PC-3 (cell line): ENCODE data around the gene MTX2.

Experiments used
- EZH2 ChIP-seq: fragments of 300-600 bp; sonication (generic); IDR thresholded peaks from one replicate; pipeline ENCODE4 v1.6.1; 2017; ENCODE audit warnings: antibody characterized with exemption, mild to moderate bottlenecking, low read length; ENCODE audit not compliant: unreplicated experiment
- EZH2phosphoT487 ChIP-seq: fragments of 300-600 bp; sonication (generic); IDR thresholded peaks from 2 replicates; pipeline ENCODE4 v1.6.1; 2018; ENCODE audit warnings: mild to moderate bottlenecking, antibody characterized with exemption, low read length, borderline replicate concordance
- TF ChIP-seq, protein P1 (sequence below): fragments of 300-600 bp; sonication (generic); conservative IDR thresholded peaks from 2 replicates; pipeline ENCODE4 v1.5.1; 2017; ENCODE audit warnings: antibody characterized with exemption, low read depth, mild to moderate bottlenecking, low read length

DNA sequence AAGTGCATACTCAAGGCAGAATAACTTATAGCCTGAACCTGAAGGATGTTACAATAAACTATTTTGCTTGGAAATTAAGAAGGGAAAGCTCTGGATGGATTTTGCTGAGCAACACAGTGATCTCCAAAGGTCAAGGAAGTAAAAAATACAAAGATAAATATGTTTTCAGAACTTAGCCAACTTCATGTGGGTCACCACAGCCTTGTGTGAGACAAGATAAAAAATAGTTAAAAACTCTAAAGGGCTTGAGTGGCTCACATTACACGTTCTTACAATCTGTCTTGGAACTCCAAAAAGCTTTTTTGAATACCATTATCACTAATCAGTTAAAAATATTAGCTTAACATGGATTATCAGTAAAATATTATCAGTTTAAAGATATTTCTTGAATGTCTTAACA lies 28.9 kb upstream of the MTX2 start:
- no peak for TF ChIP-seq EZH2
- TF ChIP-seq, protein P1, sequence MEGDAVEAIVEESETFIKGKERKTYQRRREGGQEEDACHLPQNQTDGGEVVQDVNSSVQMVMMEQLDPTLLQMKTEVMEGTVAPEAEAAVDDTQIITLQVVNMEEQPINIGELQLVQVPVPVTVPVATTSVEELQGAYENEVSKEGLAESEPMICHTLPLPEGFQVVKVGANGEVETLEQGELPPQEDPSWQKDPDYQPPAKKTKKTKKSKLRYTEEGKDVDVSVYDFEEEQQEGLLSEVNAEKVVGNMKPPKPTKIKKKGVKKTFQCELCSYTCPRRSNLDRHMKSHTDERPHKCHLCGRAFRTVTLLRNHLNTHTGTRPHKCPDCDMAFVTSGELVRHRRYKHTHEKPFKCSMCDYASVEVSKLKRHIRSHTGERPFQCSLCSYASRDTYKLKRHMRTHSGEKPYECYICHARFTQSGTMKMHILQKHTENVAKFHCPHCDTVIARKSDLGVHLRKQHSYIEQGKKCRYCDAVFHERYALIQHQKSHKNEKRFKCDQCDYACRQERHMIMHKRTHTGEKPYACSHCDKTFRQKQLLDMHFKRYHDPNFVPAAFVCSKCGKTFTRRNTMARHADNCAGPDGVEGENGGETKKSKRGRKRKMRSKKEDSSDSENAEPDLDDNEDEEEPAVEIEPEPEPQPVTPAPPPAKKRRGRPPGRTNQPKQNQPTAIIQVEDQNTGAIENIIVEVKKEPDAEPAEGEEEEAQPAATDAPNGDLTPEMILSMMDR = no peak
- TF ChIP-seq EZH2phosphoT487 = no peak
